ENCODE data around the gene LASP1NB.

Gene LASP1NB

GRCh38 chr17:38958756-38959155 is 33.3 kb downstream of the LASP1NB start:
- H3K36me3 ChIP-seq (ENCODE audit: control insufficient read depth, insufficient read depth, low read length): no peaks in the 10 kb centered on the region
- no peak for TF ChIP-seq CTCF (IDR thresholded peaks at IDR 0.05; ENCODE audit: insufficient read depth, low read depth, low read length)
- H3K27me3 ChIP-seq (ENCODE audit: control insufficient read depth, insufficient read depth, low read length): no peaks in the 10 kb centered on the region
- no peak overlapping the region for H3K4me3 ChIP-seq (ENCODE audit: low read depth, low read length)
- peak; percentile 46 for DNase-seq (ENCODE audit: low read depth)
- POLR2A ChIA-PET: interaction anchor here (0.5 to 0.7 kb wide), 3 partner anchors 24 to 274 kb away, joined by 3 to 16 read pairs (median 3); no protein-coding TSS in a partner anchor
- CTCF ChIA-PET: interaction anchor here (1.0 to 1.3 kb wide), 3 partner anchors 8 to 13 kb away, joined by 3 to 6 read pairs (median 3); partner anchors contain the start of gene FBXO47

GRCh38 chr17:38959508-38959907 is 34.1 kb downstream of the LASP1NB start:
- TF ChIP-seq CTCF (IDR thresholded peaks at IDR 0.05; ENCODE audit: insufficient read depth, low read depth, low read length): no peak
- CTCF ChIA-PET: no interaction called here
- DNase-seq (ENCODE audit: low read depth): no peak
- POLR2A ChIA-PET: no interaction called here
- Histone ChIP-seq H3K36me3 (ENCODE audit: control insufficient read depth, insufficient read depth, low read length) (no peaks in the 10 kb centered on the region), H3K27me3 (ENCODE audit: control insufficient read depth, insufficient read depth, low read length) (no peaks in the 10 kb centered on the region), H3K4me3 (ENCODE audit: low read depth, low read length) (no peak overlapping the region)

DNA sequence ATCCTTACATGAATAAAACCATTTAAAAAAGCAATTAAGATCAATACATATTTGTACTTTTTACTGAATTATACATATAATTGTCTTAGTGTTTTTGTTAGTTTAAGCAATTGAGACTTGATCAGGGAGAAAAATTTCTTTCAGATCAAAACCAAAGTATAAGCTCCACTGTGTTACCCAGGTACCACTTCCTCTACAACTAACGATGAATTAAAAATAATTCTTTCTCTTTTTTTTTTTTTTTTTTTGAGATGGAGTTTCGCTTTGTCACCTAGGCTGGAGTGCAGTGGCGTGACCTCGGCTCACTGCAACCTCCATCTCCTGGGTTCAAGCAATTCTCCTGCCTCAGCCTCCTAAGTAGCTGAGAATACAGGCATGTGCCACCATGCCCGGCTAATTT is 35.0 kb downstream of the LASP1NB start:
- ChIA-PET CTCF (interaction anchor here (0.8 kb wide), 1 partner anchor 79 kb away, joined by 3 read pairs; no protein-coding TSS in a partner anchor), POLR2A (no interaction called here)
- no peak for DNase-seq (ENCODE audit: low read depth)

DNA sequence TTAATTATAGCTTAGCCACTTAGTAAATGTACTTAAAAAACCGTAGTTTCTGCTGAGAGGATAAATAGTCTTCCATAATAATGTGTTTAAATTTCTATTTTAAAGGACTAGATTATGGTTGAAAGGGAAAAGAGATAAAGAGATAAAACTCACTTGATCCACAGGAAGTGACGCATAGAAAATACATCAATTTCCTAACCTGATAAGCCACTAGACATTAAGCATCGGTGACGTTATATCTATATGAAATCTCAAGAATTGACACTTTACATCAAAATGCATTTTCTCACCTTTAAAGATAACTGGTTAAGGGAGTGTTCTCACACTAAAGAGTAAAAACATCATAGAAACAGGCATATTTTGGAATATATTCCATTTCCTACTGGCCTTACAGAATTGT is 36.0 kb downstream of the LASP1NB start:
- no peak overlapping the region for H3K4me3 ChIP-seq (ENCODE audit: low read depth, low read length)
- no peaks in the 10 kb centered on the region for H3K27me3 ChIP-seq (ENCODE audit: control insufficient read depth, insufficient read depth, low read length)
- DNase-seq (ENCODE audit: low read depth): no peak
- no peak for TF ChIP-seq CTCF (IDR thresholded peaks at IDR 0.05; ENCODE audit: insufficient read depth, low read depth, low read length)
- ChIA-PET CTCF (interaction anchor here (1.0 kb wide), 1 partner anchor 10 kb away, joined by 3 read pairs; no protein-coding TSS in a partner anchor), POLR2A (interaction anchor here (0.6 kb wide), 1 partner anchor 1488 kb away, joined by 3 read pairs; no protein-coding TSS in a partner anchor)
- no peaks in the 10 kb centered on the region for H3K36me3 ChIP-seq (ENCODE audit: control insufficient read depth, insufficient read depth, low read length)

More for the DNA sequence above, 35.0 kb downstream of the LASP1NB start:
- Histone ChIP-seq H3K36me3 (ENCODE audit: control insufficient read depth, insufficient read depth, low read length) (no peaks in the 10 kb centered on the region), H3K4me3 (ENCODE audit: low read depth, low read length) (no peak overlapping the region), H3K27me3 (ENCODE audit: control insufficient read depth, insufficient read depth, low read length) (no peaks in the 10 kb centered on the region)
- TF ChIP-seq CTCF (IDR thresholded peaks at IDR 0.05; ENCODE audit: insufficient read depth, low read depth, low read length): no peak

- H3K4me3 ChIP-seq (ENCODE audit: low read depth, low read length): peak within 1 kb of the TSS; percentile 27
- no peaks in the 10 kb centered on the region for H3K27me3 ChIP-seq (ENCODE audit: control insufficient read depth, insufficient read depth, low read length)
- ChIA-PET POLR2A (interaction anchor here (0.5 to 0.6 kb wide), 3 partner anchors 13 to 137 kb away, joined by 4 to 13 read pairs (median 8); no protein-coding TSS in a partner anchor), CTCF (interaction anchor here (1.2 kb wide), 1 partner anchor 9 kb away, joined by 6 read pairs; no protein-coding TSS in a partner anchor)
- no peaks in the 10 kb centered on the region for H3K36me3 ChIP-seq (ENCODE audit: control insufficient read depth, insufficient read depth, low read length)
- DNase-seq (ENCODE audit: low read depth): peak; percentile 58
- TF ChIP-seq CTCF (IDR thresholded peaks at IDR 0.05; ENCODE audit: insufficient read depth, low read depth, low read length): peak; percentile 24; the same call in 1 of the 2 replicates
Observed at GRCh38 chr17:38967290-38967738, 41.9 kb downstream of the LASP1NB start, which contains the start of gene FBXO47. FBXO47 (minus strand) TSS chr17:38967403; CDS start chr17:38963025, 4,378 bp downstream.
